Tibial nerve (tissue), 4 donors: Measurements from ENCODE around the gene FPR3. TPM values are rescaled to one million over a fixed set of nuclear protein-coding genes. Genes with fewer than 3 reads are reported as not detected.

ENCODE experiments used
- DNase-seq, 2 donors: peaks; one replicate each; pipeline ENCODE4 v3.0.0-alpha.2; 2019; ENCODE audit warnings: low spot score in 2 of 2
- H3K27ac ChIP-seq, 4 donors: fragments of 200-600 bp; sonication (generic) in 3 of 4; one replicate each; pipeline ENCODE4 v1.5.1; 2017 to 2019; ENCODE audit warnings: mild to moderate bottlenecking in 1 of 4
- H3K27me3 ChIP-seq, 2 donors: fragments of 200-600 bp; sonication (generic) in 1 of 2; one replicate each; pipeline versions ENCODE4 v1.5.1 to v1.6.0; 2017 to 2019
- H3K36me3 ChIP-seq, 3 donors: fragments of 200-600 bp; sonication (generic); one replicate each; pipeline ENCODE4 v1.5.1; 2018 to 2019
- H3K4me1 ChIP-seq, 4 donors: fragments of 200-600 bp; sonication (generic) in 3 of 4; one replicate each; pipeline ENCODE4 v1.5.1; 2017 to 2019
- H3K4me3 ChIP-seq, 4 donors: fragments of 200-600 bp; sonication (generic) in 3 of 4; one replicate each; pipeline ENCODE4 v1.5.1; 2017 to 2019; ENCODE audit warnings: mild to moderate bottlenecking in 1 of 4, moderate library complexity in 1 of 4
- H3K9me3 ChIP-seq, 4 donors: fragments of 200-600 bp; sonication (generic) in 3 of 4; one replicate each; pipeline ENCODE4 v1.5.1; 2017 to 2019
- EP300 ChIP-seq, 2 donors: sonication (generic); formaldehyde crosslinking; IDR thresholded peaks; one replicate each; pipeline ENCODE4 v1.6.1; 2017; ENCODE audit warnings: antibody characterized with exemption in 2 of 2, mild to moderate bottlenecking in 1 of 2
- POLR2A ChIP-seq, 2 donors: fragments of 450-650 bp; IDR thresholded peaks; one replicate each; pipeline ENCODE4 v1.6.1; 2017; ENCODE audit warnings: antibody characterized with exemption in 2 of 2, mild to moderate bottlenecking in 2 of 2, moderate library complexity in 2 of 2
- WGBS, 2 donors: methylation state at CpG; one replicate each; pipeline ENCODE4 v1.1.5; 2018; 5-methylcytosine and 5-hydroxymethylcytosine counted together
- total RNA-seq, 4 donors: library from RNA; depleted of rRNA; stranded (reverse); fragments of >200 nt; gene quantifications; one replicate each; pipeline ENCODE4 v1.1.0, GENCODE V29; 2016
- TF ChIP-seq, protein P1 (sequence below), 5 experiments: fragments of 200-600 bp in 3 of 5; fragments of 450-650 bp in 2 of 5; sonication (generic) in 3 of 5; IDR thresholded peaks; one replicate each; pipeline ENCODE4 v1.5.1; 2016 to 2019; ENCODE audit warnings: antibody characterized with exemption in 5 of 5, mild to moderate bottlenecking in 3 of 5, moderate library complexity in 2 of 5

Gene FPR3
- total RNA-seq, 4 donors from 2014 or later = 2.3 to 11.7 (median 5.1) TPM

GRCh38 chr19:51751655-51752054, 43.3 kb upstream of the FPR3 start, which contains the start of gene FPR1:
TSS of gene FPR1 (minus strand) at chr19:51751878. CDS start at chr19:51746994, 4,884 bp downstream.
- WGBS, 2 donors = 30 to 33% methylated on average over 2 of the region's 2 CpGs
- Histone ChIP-seq H3K9me3 (no peaks in the 10 kb centered on the region), H3K36me3 (no peaks in the 10 kb centered on the region), H3K4me1 (no peaks in the 10 kb centered on the region), H3K27me3 (no peaks in the 10 kb centered on the region), H3K4me3 (peak within 1 kb of the TSS in 2 of 4 donors; percentile 11 to 35), H3K27ac (peak within 1 kb of the TSS in 2 of 4 donors; percentile 41 to 59)
- TF ChIP-seq EP300 (IDR thresholded peaks at IDR 0.05) (peak in 1 of 2 donors; percentile 62), POLR2A (IDR thresholded peaks at IDR 0.05) (no peak)
- TF ChIP-seq, protein P1, sequence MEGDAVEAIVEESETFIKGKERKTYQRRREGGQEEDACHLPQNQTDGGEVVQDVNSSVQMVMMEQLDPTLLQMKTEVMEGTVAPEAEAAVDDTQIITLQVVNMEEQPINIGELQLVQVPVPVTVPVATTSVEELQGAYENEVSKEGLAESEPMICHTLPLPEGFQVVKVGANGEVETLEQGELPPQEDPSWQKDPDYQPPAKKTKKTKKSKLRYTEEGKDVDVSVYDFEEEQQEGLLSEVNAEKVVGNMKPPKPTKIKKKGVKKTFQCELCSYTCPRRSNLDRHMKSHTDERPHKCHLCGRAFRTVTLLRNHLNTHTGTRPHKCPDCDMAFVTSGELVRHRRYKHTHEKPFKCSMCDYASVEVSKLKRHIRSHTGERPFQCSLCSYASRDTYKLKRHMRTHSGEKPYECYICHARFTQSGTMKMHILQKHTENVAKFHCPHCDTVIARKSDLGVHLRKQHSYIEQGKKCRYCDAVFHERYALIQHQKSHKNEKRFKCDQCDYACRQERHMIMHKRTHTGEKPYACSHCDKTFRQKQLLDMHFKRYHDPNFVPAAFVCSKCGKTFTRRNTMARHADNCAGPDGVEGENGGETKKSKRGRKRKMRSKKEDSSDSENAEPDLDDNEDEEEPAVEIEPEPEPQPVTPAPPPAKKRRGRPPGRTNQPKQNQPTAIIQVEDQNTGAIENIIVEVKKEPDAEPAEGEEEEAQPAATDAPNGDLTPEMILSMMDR (IDR thresholded peaks at IDR 0.05) = no peak
- DNase-seq = peak in 1 of 2 donors; percentile 29

DNA sequence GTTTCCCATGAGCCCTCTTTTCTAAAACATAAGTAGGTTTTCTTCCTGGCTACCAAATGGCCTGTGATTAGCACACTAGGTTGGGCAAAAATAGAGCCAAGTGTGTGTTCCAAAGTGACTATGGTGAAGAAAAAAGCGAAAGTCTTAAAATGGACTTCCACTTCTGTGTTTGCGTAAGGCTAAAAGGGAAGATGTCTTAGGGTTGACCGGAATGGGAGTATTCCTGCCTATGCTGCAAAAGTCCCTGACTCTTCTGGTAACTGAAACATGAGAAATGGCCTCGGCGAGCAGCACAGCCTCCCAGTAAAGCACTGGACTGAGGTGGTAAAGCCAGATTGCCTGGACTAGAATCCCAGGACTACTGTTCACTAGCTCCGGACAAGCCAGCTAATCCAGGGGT, 40.8 kb upstream of the FPR3 start:
- H3K9me3 ChIP-seq = no peaks in the 10 kb centered on the region
- peak overlapping the region in 1 of 4 donors; percentile 34 for H3K27ac ChIP-seq
- TF ChIP-seq EP300 (IDR thresholded peaks at IDR 0.05) = peak in 1 of 2 donors; percentile 76
- TF ChIP-seq, protein P1 (IDR thresholded peaks at IDR 0.05) = no peak
- TF ChIP-seq POLR2A (IDR thresholded peaks at IDR 0.05) = no peak
- H3K36me3 ChIP-seq = no peaks in the 10 kb centered on the region
- no peak overlapping the region for H3K4me3 ChIP-seq
- no peaks in the 10 kb centered on the region for H3K4me1 ChIP-seq
- H3K27me3 ChIP-seq = no peaks in the 10 kb centered on the region
- WGBS, 2 donors = 81 to 84% methylated on average over 6 of the region's 6 CpGs
- DNase-seq = peak in 1 of 2 donors; percentile 5

- no peak overlapping the region for H3K4me3 ChIP-seq
- H3K9me3 ChIP-seq = no peaks in the 10 kb centered on the region
- H3K36me3 ChIP-seq = no peaks in the 10 kb centered on the region
- H3K27ac ChIP-seq = peak overlapping the region in 1 of 4 donors; percentile 34
- H3K4me1 ChIP-seq = no peaks in the 10 kb centered on the region
- no peaks in the 10 kb centered on the region for H3K27me3 ChIP-seq
- WGBS, 2 donors = 79 to 80% methylated on average over 4 of the region's 4 CpGs
- no peak for DNase-seq
- TF ChIP-seq, protein P1 (IDR thresholded peaks at IDR 0.05) = no peak
- TF ChIP-seq POLR2A (IDR thresholded peaks at IDR 0.05) = no peak
- TF ChIP-seq EP300 (IDR thresholded peaks at IDR 0.05) = no peak
Observed at GRCh38 chr19:51754770-51755169, 40.2 kb upstream of the FPR3 start.

- DNase-seq = no peak
- no peaks in the 10 kb centered on the region for H3K4me1 ChIP-seq
- TF ChIP-seq EP300 (IDR thresholded peaks at IDR 0.05) (no peak), POLR2A (IDR thresholded peaks at IDR 0.05) (no peak)
- TF ChIP-seq, protein P1 (IDR thresholded peaks at IDR 0.05) = no peak
- no peaks in the 10 kb centered on the region for H3K36me3 ChIP-seq
- WGBS, 2 donors = 76 to 87% methylated on average over 7 of the region's 7 CpGs
- no peaks in the 10 kb centered on the region for H3K27me3 ChIP-seq
- no peak overlapping the region for H3K4me3 ChIP-seq
- H3K9me3 ChIP-seq = no peaks in the 10 kb centered on the region
- no peak overlapping the region for H3K27ac ChIP-seq
Observed at GRCh38 chr19:51755571-51755970, 39.4 kb upstream of the FPR3 start.

DNA sequence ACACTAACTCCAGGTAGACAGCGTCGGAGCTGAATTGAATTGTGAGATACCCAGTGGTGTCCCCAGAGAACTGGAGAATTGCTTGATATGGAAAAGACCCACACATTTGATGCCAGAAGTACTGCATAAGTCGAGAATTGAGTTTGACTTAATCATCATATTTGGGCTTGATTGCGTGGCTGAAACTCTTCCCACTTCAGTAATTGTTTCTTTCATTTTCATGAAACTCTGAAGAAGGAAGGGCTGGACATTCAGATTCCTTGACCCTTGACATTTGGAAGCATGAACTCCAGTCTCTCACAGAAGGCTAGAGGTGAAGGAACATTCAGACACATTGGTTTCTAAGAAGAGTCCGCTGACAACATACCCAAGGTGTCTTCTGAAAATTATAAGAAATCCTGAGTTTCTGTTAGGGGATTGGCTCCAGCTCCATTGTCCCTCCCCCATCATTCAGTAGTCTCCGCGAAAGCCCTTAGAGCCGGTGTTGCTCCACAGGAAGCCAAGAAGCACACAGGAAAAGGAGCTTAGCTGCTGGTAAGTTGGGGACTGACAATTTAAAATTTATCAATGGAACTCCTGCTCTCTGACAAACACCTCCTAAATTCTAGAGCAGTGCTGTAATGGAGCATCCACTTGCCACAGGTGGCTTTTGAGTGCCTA, 34.1 kb upstream of the FPR3 start, which contains the start of gene FPR2:
TSS of gene FPR2 (plus strand) at position 484 of the 660 bp plus-strand sequence. CDS start 7,479 bp downstream, outside the sequence.
- Histone ChIP-seq H3K4me1 (no peaks in the 10 kb centered on the region), H3K36me3 (no peaks in the 10 kb centered on the region), H3K9me3 (no peaks in the 10 kb centered on the region), H3K27ac (no peak within 1 kb of the TSS), H3K27me3 (no peaks in the 10 kb centered on the region), H3K4me3 (no peak within 1 kb of the TSS)
- TF ChIP-seq EP300 (IDR thresholded peaks at IDR 0.05) (no peak), POLR2A (IDR thresholded peaks at IDR 0.05) (no peak)
- TF ChIP-seq, protein P1 (IDR thresholded peaks at IDR 0.05) = no peak
- WGBS, 2 donors = 47 to 50% methylated on average over 8 of the region's 8 CpGs
- DNase-seq = no peak
